Upper lobe of right lung (tissue), 1 donor: ENCODE measurements around the gene STARD13. TPM values are rescaled to one million over a fixed set of nuclear protein-coding genes. Genes with fewer than 3 reads are reported as not detected.

Experiments used
- ATAC-seq: fragments of 200-7000 bp; cut with Tn5 transposase; one replicate; pipeline ENCODE4 v1.9.1; 2020; ENCODE audit warnings: mild to moderate bottlenecking, moderate library complexity
- DNase-seq: peaks from one replicate; pipeline ENCODE4 v3.0.0-alpha.2; 2020
- H3K27ac ChIP-seq: fragments of 200-600 bp; one replicate; pipeline ENCODE4 v1.8.0; 2022
- H3K27me3 ChIP-seq: fragments of 200-600 bp; one replicate; pipeline ENCODE4 v1.8.0; 2022; ENCODE audit warnings: mild to moderate bottlenecking
- H3K36me3 ChIP-seq: fragments of 200-600 bp; one replicate; pipeline ENCODE4 v1.8.0; 2022
- H3K4me1 ChIP-seq: fragments of 200-600 bp; one replicate; pipeline ENCODE4 v1.8.0; 2022
- H3K4me3 ChIP-seq: fragments of 200-600 bp; one replicate; pipeline ENCODE4 v1.8.0; 2022; ENCODE audit warnings: mild to moderate bottlenecking
- H3K9me3 ChIP-seq: fragments of 200-600 bp; one replicate; pipeline ENCODE4 v1.8.0; 2022
- CTCF ChIP-seq: fragments of 200-600 bp; IDR thresholded peaks from one replicate; pipeline ENCODE4 v1.8.0; 2022; ENCODE audit warnings: antibody characterized with exemption
- intact Hi-C: fragments of 100-400 bp; cut with DNase I; formaldehyde crosslinking; loops from one replicate; pipeline ENCODE4 v1.11.0; 2022
- total RNA-seq: library from RNA; stranded (reverse); fragmentation: NEBNext Ultra II Directional; extraction: Animal tissue kit (Norgen Biotek cat#: 25700); gene quantifications from one replicate; pipeline ENCODE4 v1.2.1, GENCODE V29; 2021
- donor health status: DM: no; HTN: yes; CAD: no; lungs with severe emphysema.

Gene STARD13
- total RNA-seq, 1 donor from 2014 or later = 60.4 TPM

GRCh38 chr13:33280279-33280905, 5.2 kb downstream of the STARD13 start:
- Histone ChIP-seq H3K27ac (peak overlapping the region; percentile 12), H3K36me3 (no peaks in the 10 kb centered on the region), H3K4me3 (no peak overlapping the region), H3K9me3 (no peaks in the 10 kb centered on the region), H3K27me3 (no peaks in the 10 kb centered on the region), H3K4me1 (peaks cover 60% of the 10 kb centered on the region)
- DNase-seq = no peak
- ATAC-seq = no peak
- TF ChIP-seq CTCF = no peak
- intact Hi-C loops = no loop called here

GRCh38 chr13:33279414-33280278, 5.9 kb downstream of the STARD13 start:
- DNase-seq (no peak), ATAC-seq (peak; percentile 53)
- intact Hi-C loops = no loop called here
- peak overlapping the region; percentile 12 for H3K27ac ChIP-seq
- H3K4me3 ChIP-seq = no peak overlapping the region
- TF ChIP-seq CTCF = no peak
- H3K36me3 ChIP-seq = no peaks in the 10 kb centered on the region
- H3K4me1 ChIP-seq = peaks cover 64% of the 10 kb centered on the region
- H3K27me3 ChIP-seq = no peaks in the 10 kb centered on the region
- no peaks in the 10 kb centered on the region for H3K9me3 ChIP-seq

- DNase-seq = no peak
- no peaks in the 10 kb centered on the region for H3K9me3 ChIP-seq
- ATAC-seq = no peak
- peaks cover 64% of the 10 kb centered on the region for H3K4me1 ChIP-seq
- no peak for TF ChIP-seq CTCF
- no peak overlapping the region for H3K4me3 ChIP-seq
- H3K27ac ChIP-seq = no peak overlapping the region
- intact Hi-C loops = no loop called here
- H3K36me3 ChIP-seq = no peaks in the 10 kb centered on the region
- H3K27me3 ChIP-seq = no peaks in the 10 kb centered on the region
Observed at GRCh38 chr13:33278913-33279312, 6.6 kb downstream of the STARD13 start.

- Histone ChIP-seq H3K9me3 (no peaks in the 10 kb centered on the region), H3K4me1 (peaks cover 67% of the 10 kb centered on the region), H3K27me3 (no peaks in the 10 kb centered on the region), H3K27ac (no peak overlapping the region), H3K4me3 (no peak overlapping the region), H3K36me3 (no peaks in the 10 kb centered on the region)
- TF ChIP-seq CTCF = no peak
- ATAC-seq (no peak), DNase-seq (no peak)
- intact Hi-C loops = no loop called here
Observed at GRCh38 chr13:33277946-33278345, 7.6 kb downstream of the STARD13 start.

GRCh38 chr13:33277037-33277740, 8.4 kb downstream of the STARD13 start:
- Histone ChIP-seq H3K9me3 (no peaks in the 10 kb centered on the region), H3K4me3 (no peak overlapping the region), H3K27me3 (no peaks in the 10 kb centered on the region), H3K27ac (no peak overlapping the region), H3K4me1 (peaks cover 71% of the 10 kb centered on the region), H3K36me3 (no peaks in the 10 kb centered on the region)
- TF ChIP-seq CTCF = no peak
- intact Hi-C loops = no loop called here
- ATAC-seq (no peak), DNase-seq (no peak)
